ENCODE data around the gene PIGR. TPM values are rescaled to one million over a fixed set of nuclear protein-coding genes. Genes with fewer than 3 reads are reported as not detected.

The PIGR gene
- polyA plus RNA-seq, 1 of the 3 experiments (the other 2 are of a cell fraction): not detected

GRCh38 chr1:206961668-206962067, 15.4 kb upstream of the PIGR start (continued):
- TF ChIP-seq IRF3 (IDR thresholded peaks at IDR 0.05; ENCODE audit: low read depth, low read length): no peak
- TF ChIP-seq RXRA (IDR thresholded peaks at IDR 0.05; ENCODE audit: borderline replicate concordance, low read depth): no peak
- no peak for TF ChIP-seq MEF2A (IDR thresholded peaks at IDR 0.05; ENCODE audit: borderline replicate concordance, low read depth)
- TF ChIP-seq USF1 (IDR thresholded peaks at IDR 0.05; ENCODE audit: borderline replicate concordance, low read depth): no peak
- no peak for TF ChIP-seq JUND (IDR thresholded peaks at IDR 0.05)
- TF ChIP-seq NRF1 (IDR thresholded peaks at IDR 0.05; ENCODE audit: low read depth, low read length): no peak
- TF ChIP-seq RAD21 (IDR thresholded peaks at IDR 0.05; ENCODE audit: low read length): no peak

- Histone ChIP-seq H3K27ac (ENCODE audit: low read depth in 2 of 2, low read length in 1 of 2) (no peak overlapping the region), H4K20me1 (ENCODE audit: insufficient read depth) (no peaks in the 10 kb centered on the region), H2AFZ (ENCODE audit: low read depth) (no peak overlapping the region), H3K9me3 (no peaks in the 10 kb centered on the region), H3K27me3 (ENCODE audit: insufficient read depth) (peaks cover 22% of the 10 kb centered on the region; the same call in 1 of the 2 replicates), H3K9me2 (no peaks in the 10 kb centered on the region), H3K36me3 (replicated peaks in 1 of 2; ENCODE audit: control insufficient read depth in 1 of 2, insufficient read depth in 2 of 2, low read length in 1 of 2) (no peaks in the 10 kb centered on the region), H3K4me2 (no peak overlapping the region), H3F3A (replicated peaks; ENCODE audit: insufficient read depth) (no peaks in the 10 kb centered on the region), H3K4me1 (ENCODE audit: control insufficient read depth in 1 of 2, insufficient read depth in 2 of 2, low read depth in 1 of 2, low read length in 1 of 2) (no peaks in the 10 kb centered on the region), H3K79me2 (ENCODE audit: insufficient read depth) (no peaks in the 10 kb centered on the region), H3K4me3 (ENCODE audit: low read depth in 2 of 2, low read length in 1 of 2) (no peak overlapping the region), H3K9ac (no peak overlapping the region)
- ChIA-PET CTCF (interaction anchor here (2.9 kb wide), 1 partner anchor 21 kb away, joined by 13 read pairs; no protein-coding TSS in a partner anchor), POLR2A (no interaction called here)
- TF ChIP-seq REST (IDR thresholded peaks at IDR 0.05; ENCODE audit: low read depth, low read length) (no peak), CTCF (IDR thresholded peaks at IDR 0.05) (peak; percentile 18; the same call in 1 of the 2 replicates)
- DNase-seq: no peak
- WGBS (ENCODE audit: low lambda C conversion rate): 33% methylated on average over 4 of the region's 6 CpGs
These were observed 14.6 kb upstream of the PIGR start for GRCh38 chr1:206960676-206961386.

Data from SK-N-SH (cell line).